HepG2 (cell line): ENCODE results near the gene ARFGAP3. TPM values are rescaled to one million over a fixed set of nuclear protein-coding genes. Genes with fewer than 3 reads are reported as not detected.

Experiments
- AKNA ChIP-seq: sonication (generic); formaldehyde crosslinking; IDR thresholded peaks from 2 replicates; pipeline ENCODE4 v1.4.0; 2020; ENCODE audit warnings: missing genetic modification reagents, borderline replicate concordance
- EED ChIP-seq: sonication (generic); formaldehyde crosslinking; IDR thresholded peaks from 2 replicates; pipeline ENCODE4 v1.5.0; 2020; ENCODE audit warnings: mild to moderate bottlenecking, missing genetic modification reagents
- EHMT2 ChIP-seq: fragments of 200-600 bp; sonication (generic); IDR thresholded peaks from 2 replicates; pipeline ENCODE4 v1.7.0; 2017; ENCODE audit warnings: antibody characterized with exemption, low read depth, low read length, borderline replicate concordance
- HMG20A ChIP-seq: IDR thresholded peaks from 2 replicates; pipeline ENCODE4 v1.6.1; 2016; ENCODE audit warnings: borderline replicate concordance
- HNRNPL ChIP-seq: fragments of 200-400 bp; formaldehyde crosslinking; IDR thresholded peaks from 2 replicates; pipeline ENCODE4 v1.6.1; 2017; ENCODE audit warnings: mild to moderate bottlenecking, low read depth, low read length
- JDP2 ChIP-seq: sonication (generic); formaldehyde crosslinking; IDR thresholded peaks from 2 replicates; pipeline ENCODE4 v1.8.1; 2022; ENCODE audit warnings: missing genetic modification reagents, borderline replicate concordance
- PAX8 ChIP-seq: sonication (generic); formaldehyde crosslinking; IDR thresholded peaks from 2 replicates; pipeline ENCODE4 v1.8.0; 2022; ENCODE audit warnings: mild to moderate bottlenecking, missing genetic modification reagents, borderline replicate concordance
- RFXANK ChIP-seq: IDR thresholded peaks from 2 replicates; pipeline ENCODE4 v1.6.1; 2016
- RORA ChIP-seq: sonication (generic); formaldehyde crosslinking; IDR thresholded peaks from 2 replicates; pipeline ENCODE4 v1.5.0; 2020; ENCODE audit warnings: mild to moderate bottlenecking, missing genetic modification reagents, moderate library complexity
- SETDB1 ChIP-seq: sonication (generic); formaldehyde crosslinking; IDR thresholded peaks from 2 replicates; pipeline ENCODE4 v1.5.1; 2020; ENCODE audit warnings: missing genetic modification reagents, mild to moderate bottlenecking, borderline replicate concordance
- SPEN ChIP-seq: sonication (generic); formaldehyde crosslinking; IDR thresholded peaks from 2 replicates; pipeline ENCODE4 v1.5.1; 2020; ENCODE audit warnings: low read depth, mild to moderate bottlenecking, missing genetic modification reagents
- YY1 ChIP-seq: IDR thresholded peaks from 2 replicates; pipeline ENCODE4 v1.6.1; 2011; ENCODE audit warnings: low read length, low read depth, moderate library complexity, mild to moderate bottlenecking; ENCODE audit not compliant: insufficient read depth, insufficient replicate concordance
- ZBTB38 ChIP-seq: sonication (generic); formaldehyde crosslinking; IDR thresholded peaks from 2 replicates; pipeline ENCODE4 v1.5.1; 2020; ENCODE audit warnings: mild to moderate bottlenecking, missing genetic modification reagents
- ZFP36L1 ChIP-seq: sonication (generic); formaldehyde crosslinking; IDR thresholded peaks from 2 replicates; pipeline ENCODE4 v1.8.0; 2022; ENCODE audit warnings: mild to moderate bottlenecking, missing genetic modification reagents, moderate library complexity
- ZMYM2 ChIP-seq: sonication (generic); formaldehyde crosslinking; IDR thresholded peaks from 2 replicates; pipeline ENCODE4 v1.8.0; 2022; ENCODE audit warnings: mild to moderate bottlenecking, missing genetic modification reagents
- ZNF143 ChIP-seq: sonication (generic); formaldehyde crosslinking; IDR thresholded peaks from 2 replicates; pipeline ENCODE4 v1.4.0; 2020; ENCODE audit warnings: missing genetic modification reagents
- ZNF225 ChIP-seq: sonication (generic); formaldehyde crosslinking; IDR thresholded peaks from 2 replicates; pipeline ENCODE4 v1.4.0; 2020; ENCODE audit warnings: mild to moderate bottlenecking, missing genetic modification reagents
- ZNF362 ChIP-seq: sonication (generic); formaldehyde crosslinking; IDR thresholded peaks from 2 replicates; pipeline ENCODE4 v1.4.0; 2020; ENCODE audit warnings: missing genetic modification reagents, mild to moderate bottlenecking, borderline replicate concordance
- ZNF512B ChIP-seq: sonication (generic); formaldehyde crosslinking; IDR thresholded peaks from 2 replicates; pipeline ENCODE4 v1.5.1; 2020; ENCODE audit warnings: missing genetic modification reagents, mild to moderate bottlenecking, borderline replicate concordance
- polyA plus RNA-seq, 8 experiments: library from polyadenylated mRNA; depleted of rRNA in 3 of 8; stranded (reverse) in 7 of 8; unstranded in 1 of 8; fragments of >200 nt; fragmentation: Illumina TruSeq in 4 of 8; extraction: Trizol in 4 of 8; gene quantifications; 2 replicates each; pipeline versions ENCODE4 v1.2.1 to v1.2.3, GENCODE V29; 2011 to 2016; ENCODE audit warnings: low read depth in 4 of 8, missing spikeins in 1 of 8, mixed read lengths in 1 of 8; ENCODE audit not compliant: insufficient read depth in 1 of 8
- total RNA-seq, 5 experiments: library from RNA; depleted of rRNA; stranded (reverse); fragments of >200 nt; fragmentation: Illumina TruSeq; extraction: Trizol; gene quantifications; 2 replicates each; pipeline ENCODE4 v1.2.3, GENCODE V29; 2016; ENCODE audit warnings: low read depth in 1 of 5
- TF ChIP-seq, protein P1 (sequence below): sonication (generic); formaldehyde crosslinking; IDR thresholded peaks from 2 replicates; pipeline ENCODE4 v1.8.1; 2023; ENCODE audit warnings: mild to moderate bottlenecking, missing genetic modification reagents, borderline replicate concordance

Gene ARFGAP3
- total and polyA plus RNA-seq, 2 of the 13 experiments (the other 11 are each of a cell fraction or from before 2014, with no cell fraction given) = 41.7 to 61.6 TPM

DNA sequence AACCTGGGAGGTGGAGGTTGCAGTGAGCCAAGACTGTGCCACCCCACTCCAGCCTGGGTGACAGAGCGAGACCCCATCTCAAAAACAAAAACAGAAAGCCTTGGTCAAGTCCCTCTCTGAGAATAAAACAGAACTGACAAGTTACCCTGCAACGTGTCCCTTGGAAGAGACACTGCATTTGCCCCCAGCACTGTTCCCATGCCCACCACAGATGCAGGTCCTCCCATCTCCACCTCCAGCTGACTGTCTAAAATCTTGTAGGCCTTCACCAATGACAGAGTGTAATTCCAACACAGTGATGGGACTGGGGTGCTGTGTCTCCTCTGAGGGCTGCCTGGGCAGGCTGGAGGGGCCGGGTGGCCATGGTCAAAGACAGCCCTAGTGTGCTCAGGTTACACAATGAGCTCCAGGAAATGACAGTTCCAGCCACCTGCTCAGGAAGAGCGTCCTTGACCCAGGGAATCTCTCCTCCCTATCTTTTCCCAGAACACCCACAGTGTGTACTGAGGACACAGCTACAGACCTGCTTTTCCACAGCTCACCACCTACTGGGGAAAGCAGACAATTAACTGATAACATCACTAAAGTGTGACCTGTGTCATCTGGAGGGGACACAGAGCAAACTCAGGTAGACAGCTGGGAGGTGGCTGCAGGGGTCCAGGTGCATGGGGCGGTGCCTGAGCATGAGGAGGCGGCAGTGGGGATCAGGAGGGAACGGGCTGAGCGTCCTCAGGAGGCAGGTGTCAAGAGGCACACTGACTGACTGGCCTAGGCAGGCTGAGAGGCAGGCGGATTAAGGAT is 56.4 kb downstream of the ARFGAP3 start (continued):
- TF ChIP-seq ZMYM2 = peak; percentile 63; the same call in 1 of the 2 replicates
- TF ChIP-seq SPEN = peak; percentile 73; the same call in 1 of the 2 replicates
- no peak for TF ChIP-seq EHMT2
- TF ChIP-seq AKNA (CRISPR knock-in tag) = no peak
- 0 out of 2 replicates have a peak, but pooled peaks have one; percentile 39 for TF ChIP-seq ZNF512B (CRISPR knock-in tag)
- TF ChIP-seq ZNF362 = peak; percentile 75; the same call in 1 of the 2 replicates
- peak; percentile 33 for TF ChIP-seq YY1
- peak; percentile 91; the same call in 1 of the 2 replicates for TF ChIP-seq HMG20A (CRISPR knock-in tag)
- peak; percentile 83 for TF ChIP-seq ZFP36L1 (CRISPR knock-in tag)
- TF ChIP-seq ZNF225 (CRISPR knock-in tag) = no peak
- TF ChIP-seq SETDB1 (CRISPR knock-in tag) = no peak
- peak; percentile 82 for TF ChIP-seq ZNF143 (CRISPR knock-in tag)
- TF ChIP-seq RORA (CRISPR knock-in tag) = no peak
- TF ChIP-seq EED = no peak
- TF ChIP-seq RFXANK (CRISPR knock-in tag) = no peak
- no peak for TF ChIP-seq HNRNPL
- no peak; the same call in 1 of the 2 replicates for TF ChIP-seq JDP2 (CRISPR knock-in tag)
- TF ChIP-seq ZBTB38 (CRISPR knock-in tag) = peak; percentile 83
- TF ChIP-seq PAX8 (CRISPR knock-in tag) = no peak
- TF ChIP-seq, protein P1, sequence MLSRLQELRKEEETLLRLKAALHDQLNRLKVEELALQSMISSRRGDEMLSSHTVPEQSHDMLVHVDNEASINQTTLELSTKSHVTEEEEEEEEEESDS (CRISPR knock-in tag) = no peak
